Mononuclear cell (primary cell): ENCODE results near the gene ADGRE1. TPM values are rescaled to one million over a fixed set of nuclear protein-coding genes. Genes with fewer than 3 reads are reported as not detected.

Source experiments
- H3K27me3 ChIP-seq: 2 replicates; pipeline ENCODE4 v1.6.0; 2011; ENCODE audit warnings: low read length, control low read depth; ENCODE audit not compliant: insufficient read depth
- H3K4me1 ChIP-seq: 2 replicates; pipeline ENCODE4 v1.5.1; 2011; ENCODE audit warnings: mild to moderate bottlenecking, low read length, control low read depth; ENCODE audit not compliant: insufficient read depth
- H3K4me3 ChIP-seq: 2 replicates; pipeline ENCODE4 v1.5.1; 2011; ENCODE audit warnings: mild to moderate bottlenecking, low read length, moderate library complexity
- H3K9me3 ChIP-seq: 2 replicates; pipeline ENCODE4 v1.5.1; 2011; ENCODE audit warnings: low read depth, mild to moderate bottlenecking, control low read depth, low read length
- total RNA-seq: library from RNA; depleted of rRNA; stranded (reverse); fragments of >200 nt; gene quantifications from one replicate; pipeline ENCODE4 v1.2.3, GENCODE V29; 2012

The ADGRE1 gene
- total RNA-seq, 1 donor, result 15.4 TPM

GRCh38 chr19:6963244-6963852 is 76.0 kb downstream of the ADGRE1 start:
- Histone ChIP-seq H3K9me3 (no peaks in the 10 kb centered on the region), H3K4me1 (peaks cover 20% of the 10 kb centered on the region), H3K4me3 (no peak overlapping the region), H3K27me3 (no peaks in the 10 kb centered on the region)

DNA sequence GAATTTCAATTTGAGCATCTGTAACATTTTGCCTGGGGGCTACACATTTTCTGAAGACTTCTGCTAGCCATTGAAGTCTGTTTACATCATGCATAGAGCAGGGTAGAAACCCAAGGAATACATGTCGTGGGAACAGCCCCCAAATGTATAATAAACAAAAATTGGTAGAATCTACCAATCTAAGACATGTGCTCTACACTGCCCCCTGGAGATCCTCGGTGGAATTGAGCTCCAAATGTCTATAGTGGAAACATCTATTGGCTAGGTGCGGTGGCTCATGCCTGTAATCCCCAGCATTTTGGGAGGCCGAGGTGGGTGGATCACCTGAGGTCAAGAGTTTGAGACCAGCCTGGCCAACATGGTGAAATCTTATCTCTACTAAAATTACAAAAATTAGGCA is 76.6 kb downstream of the ADGRE1 start:
- H3K27me3 ChIP-seq, result no peaks in the 10 kb centered on the region
- peaks cover 15% of the 10 kb centered on the region for H3K4me1 ChIP-seq
- H3K9me3 ChIP-seq, result no peaks in the 10 kb centered on the region
- no peak overlapping the region for H3K4me3 ChIP-seq

GRCh38 chr19:6967967-6968366 is 80.6 kb downstream of the ADGRE1 start:
- Histone ChIP-seq H3K27me3 (no peaks in the 10 kb centered on the region), H3K4me3 (no peak overlapping the region), H3K4me1 (peaks cover 29% of the 10 kb centered on the region), H3K9me3 (no peaks in the 10 kb centered on the region)

GRCh38 chr19:6969490-6969889 is 82.1 kb downstream of the ADGRE1 start:
- Histone ChIP-seq H3K4me3 (no peak overlapping the region), H3K27me3 (no peaks in the 10 kb centered on the region), H3K4me1 (peaks cover 29% of the 10 kb centered on the region), H3K9me3 (no peaks in the 10 kb centered on the region)

GRCh38 chr19:6970021-6970420 is 82.6 kb downstream of the ADGRE1 start:
- H3K27me3 ChIP-seq, result no peaks in the 10 kb centered on the region
- no peaks in the 10 kb centered on the region for H3K9me3 ChIP-seq
- no peak overlapping the region for H3K4me3 ChIP-seq
- peaks cover 29% of the 10 kb centered on the region for H3K4me1 ChIP-seq

DNA sequence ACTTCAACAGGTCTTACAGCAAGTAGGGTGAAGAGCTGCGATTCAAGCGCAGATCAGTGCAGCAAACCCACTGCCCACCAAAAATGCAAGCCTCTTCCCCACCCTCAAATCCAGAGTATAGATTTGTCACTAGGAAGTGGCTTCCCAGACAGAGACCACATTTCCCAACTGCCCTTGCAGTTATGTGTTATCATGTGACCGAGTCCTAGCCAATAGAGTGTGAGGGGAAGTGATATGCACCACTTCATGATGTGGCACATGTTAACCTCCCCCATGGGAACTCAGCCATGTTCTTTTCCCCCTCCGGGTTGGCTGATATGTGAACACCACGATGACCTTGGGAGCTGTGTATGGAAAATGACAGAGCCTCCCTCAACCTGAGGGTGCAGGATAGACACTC is 83.1 kb downstream of the ADGRE1 start:
- H3K4me3 ChIP-seq, result no peak overlapping the region
- H3K9me3 ChIP-seq, result no peaks in the 10 kb centered on the region
- peaks cover 29% of the 10 kb centered on the region for H3K4me1 ChIP-seq
- H3K27me3 ChIP-seq, result no peaks in the 10 kb centered on the region

- Histone ChIP-seq H3K9me3 (no peaks in the 10 kb centered on the region), H3K4me1 (peaks cover 29% of the 10 kb centered on the region), H3K4me3 (no peak overlapping the region), H3K27me3 (no peaks in the 10 kb centered on the region)
Observed at GRCh38 chr19:6971366-6971765, 84.0 kb downstream of the ADGRE1 start.

DNA sequence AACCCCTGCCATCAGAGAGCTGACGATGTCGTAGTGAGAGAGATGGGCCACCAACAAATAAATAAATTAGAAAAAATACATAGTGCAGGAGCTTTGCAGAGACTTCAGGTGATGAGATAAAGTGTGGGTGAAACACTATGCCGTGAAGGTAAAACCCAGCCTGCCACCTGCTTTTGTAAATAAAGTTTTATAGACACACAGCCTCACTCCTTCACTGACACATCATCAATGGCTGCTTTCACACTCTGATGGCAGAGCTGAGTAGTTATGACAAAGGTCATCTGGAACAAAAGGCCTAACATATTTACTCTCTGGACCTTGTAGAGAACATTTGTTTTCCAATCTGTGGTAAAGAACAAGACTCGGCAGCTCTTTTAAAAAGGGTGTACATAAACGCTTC is 88.8 kb downstream of the ADGRE1 start:
- no peaks in the 10 kb centered on the region for H3K27me3 ChIP-seq
- peaks cover under 1% of the 10 kb centered on the region for H3K4me1 ChIP-seq
- H3K9me3 ChIP-seq, result peaks cover 12% of the 10 kb centered on the region
- H3K4me3 ChIP-seq, result no peak overlapping the region

- Histone ChIP-seq H3K27me3 (no peaks in the 10 kb centered on the region), H3K4me1 (no peaks in the 10 kb centered on the region), H3K9me3 (peaks cover 25% of the 10 kb centered on the region), H3K4me3 (no peak overlapping the region)
Observed at GRCh38 chr19:6979399-6979798, 92.0 kb downstream of the ADGRE1 start.

DNA sequence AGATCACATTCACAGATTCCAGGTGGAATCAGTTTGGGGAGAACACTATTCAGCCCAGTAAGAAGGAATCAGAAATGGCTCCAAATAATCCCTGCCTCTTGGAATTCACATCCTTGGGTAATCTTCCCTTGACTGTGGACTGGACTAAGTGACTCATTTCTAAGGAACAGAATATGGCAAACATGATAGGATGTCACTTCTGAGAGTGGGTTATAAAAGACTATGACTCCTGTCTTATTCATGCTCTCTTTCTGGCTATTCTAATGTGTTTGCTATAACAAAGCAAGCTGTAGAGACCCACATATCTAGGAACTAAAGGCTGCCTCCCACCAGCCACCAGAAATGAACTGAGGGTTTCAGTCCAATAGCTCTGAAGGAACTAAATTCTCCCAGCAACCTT is 96.1 kb downstream of the ADGRE1 start:
- Histone ChIP-seq H3K27me3 (no peaks in the 10 kb centered on the region), H3K4me1 (peaks cover 8% of the 10 kb centered on the region), H3K4me3 (no peak overlapping the region), H3K9me3 (peaks cover 14% of the 10 kb centered on the region)

DNA sequence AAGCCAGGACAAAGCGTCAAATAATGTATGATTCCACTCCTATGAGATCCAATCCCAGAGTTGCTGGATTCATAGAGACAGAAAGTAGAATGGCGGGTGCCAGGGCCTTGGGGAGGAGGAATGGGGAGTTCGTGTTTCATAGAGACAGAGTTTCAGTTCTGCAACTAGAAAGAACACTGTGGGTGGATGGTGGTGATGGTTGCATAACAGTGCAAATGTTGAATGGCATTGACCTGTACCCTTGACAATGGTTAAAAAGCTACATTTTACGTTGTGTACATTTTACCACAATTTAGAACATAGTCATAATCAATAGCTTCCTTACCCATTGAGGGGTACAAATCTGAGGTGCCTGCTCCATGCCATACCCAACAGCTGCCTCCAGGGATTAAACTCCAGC is 100.5 kb downstream of the ADGRE1 start:
- H3K27me3 ChIP-seq, result no peaks in the 10 kb centered on the region
- peaks cover 14% of the 10 kb centered on the region for H3K9me3 ChIP-seq
- peaks cover 10% of the 10 kb centered on the region for H3K4me1 ChIP-seq
- no peak overlapping the region for H3K4me3 ChIP-seq

DNA sequence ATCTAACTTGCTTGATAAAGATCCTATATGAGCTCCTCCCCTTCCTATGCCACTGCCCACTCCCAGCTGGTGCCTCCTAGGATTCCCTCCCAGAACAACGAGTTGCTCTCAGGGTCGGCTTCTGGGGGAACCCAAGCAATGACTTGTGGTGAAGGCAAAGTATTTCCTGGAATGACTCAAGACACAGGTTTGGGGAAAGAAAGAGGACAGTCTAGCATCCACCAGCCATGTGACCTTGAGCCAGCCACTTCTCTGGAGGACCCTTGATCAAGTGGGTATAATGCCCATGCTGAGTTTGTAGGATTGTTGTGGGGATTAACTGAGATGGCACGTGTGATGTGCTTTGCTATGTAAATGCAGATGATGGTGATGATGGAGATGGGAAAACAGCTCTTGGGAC is 100.9 kb downstream of the ADGRE1 start:
- Histone ChIP-seq H3K4me3 (no peak overlapping the region), H3K4me1 (peaks cover 10% of the 10 kb centered on the region), H3K9me3 (peaks cover 12% of the 10 kb centered on the region), H3K27me3 (no peaks in the 10 kb centered on the region)

Other genes starting within 250 kb of the ADGRE1 start
- 13.0 TPM for gene TNFSF14, start 217.4 kb upstream of the ADGRE1 start, total RNA-seq
- gene C3, start 166.9 kb upstream of the ADGRE1 start, total RNA-seq, result 3.1 TPM
- gene GPR108, start 150.0 kb upstream of the ADGRE1 start, total RNA-seq, result 43.9 TPM
- gene TRIP10, start 147.9 kb upstream of the ADGRE1 start, total RNA-seq, result 4.2 TPM
- 14.0 TPM for gene SH2D3A, start 120.1 kb upstream of the ADGRE1 start, total RNA-seq
- gene VAV1, start 114.9 kb upstream of the ADGRE1 start, total RNA-seq, result 46.8 TPM
- gene MBD3L2B, start 133.9 kb downstream of the ADGRE1 start, total RNA-seq, result not detected
- not detected for gene MBD3L5, start 143.0 kb downstream of the ADGRE1 start, total RNA-seq
- gene MBD3L4, start 152.6 kb downstream of the ADGRE1 start, total RNA-seq, result not detected
- not detected for gene MBD3L2, start 161.7 kb downstream of the ADGRE1 start, total RNA-seq
- gene MBD3L3, start 171.1 kb downstream of the ADGRE1 start, total RNA-seq, result not detected
- 25.6 TPM for gene ZNF557, start 182.1 kb downstream of the ADGRE1 start, total RNA-seq